HG02973 (cell line): ENCODE measurements around the gene NPAS3.

Experiments
- ATAC-seq: cut with Tn5 transposase; IDR thresholded peaks from one replicate; pipeline ENCODE4 v1.9.1; 2021; ENCODE audit warnings: moderate library complexity; ENCODE audit not compliant: unreplicated experiment

Gene NPAS3

GRCh38 chr14:32938719-32939253, at the start of gene NPAS3:
Gene NPAS3 (plus strand): TSS chr14:32938879.
- ATAC-seq: no peak

- no peak for ATAC-seq
These were observed 41.5 kb upstream of the NPAS3 start for GRCh38 chr14:32896979-32897697.

GRCh38 chr14:32897698-32898064, 41.0 kb upstream of the NPAS3 start:
- no peak for ATAC-seq

GRCh38 chr14:32898876-32899275, 39.8 kb upstream of the NPAS3 start:
- ATAC-seq: no peak

GRCh38 chr14:32900547-32900946, 38.1 kb upstream of the NPAS3 start:
- ATAC-seq: no peak

- ATAC-seq: no peak
These were observed 33.7 kb upstream of the NPAS3 start for GRCh38 chr14:32905013-32905412.

GRCh38 chr14:32906672-32907071, 32.0 kb upstream of the NPAS3 start:
- ATAC-seq: no peak

- no peak for ATAC-seq
These were observed 30.2 kb upstream of the NPAS3 start for GRCh38 chr14:32908196-32909084.

- ATAC-seq: no peak
These were observed 25.0 kb upstream of the NPAS3 start for GRCh38 chr14:32913725-32914124.

- no peak for ATAC-seq
These were observed 24.3 kb upstream of the NPAS3 start for GRCh38 chr14:32914391-32914790.

GRCh38 chr14:32920696-32921276, 17.9 kb upstream of the NPAS3 start:
- ATAC-seq: no peak

GRCh38 chr14:32925439-32925838, 13.2 kb upstream of the NPAS3 start:
- ATAC-seq: no peak

GRCh38 chr14:32932302-32932913, 6.3 kb upstream of the NPAS3 start:
- ATAC-seq: no peak

- ATAC-seq: no peak
These were observed 5.6 kb upstream of the NPAS3 start for GRCh38 chr14:32932914-32933628.

- ATAC-seq: no peak
These were observed 5.0 kb upstream of the NPAS3 start for GRCh38 chr14:32933629-32934072.

- ATAC-seq: no peak
These were observed 4.4 kb upstream of the NPAS3 start for GRCh38 chr14:32934073-32934880.

- ATAC-seq: no peak
These were observed 3.6 kb upstream of the NPAS3 start for GRCh38 chr14:32934881-32935633.

GRCh38 chr14:32939254-32940065, 781 bp downstream of the NPAS3 start:
- no peak for ATAC-seq
